ENCODE results near the gene PTPRT.
"Not testable (repeated sequence)": the region's sequence is repeated elsewhere in the genome, so short reads cannot be mapped to it uniquely, and the experiment has no call there.

PTPRT gene

GRCh38 chr20:43187476-43188233 is 2.1 kb downstream of the PTPRT start:
- peak; percentile 51 to 69 (median 59) for DNase-seq (ENCODE audit: low read depth in 2 of 3, low spot score in 1 of 3)

- DNase-seq (ENCODE audit: low read depth in 2 of 3, low spot score in 1 of 3): no peak
Measured at GRCh38 chr20:43186312-43186711, 3.4 kb downstream of the PTPRT start.

- no peak for DNase-seq (ENCODE audit: low read depth in 2 of 3, low spot score in 1 of 3)
Measured at GRCh38 chr20:43185901-43186300, 3.8 kb downstream of the PTPRT start.

- DNase-seq (ENCODE audit: low read depth in 2 of 3, low spot score in 1 of 3): no peak
Measured at GRCh38 chr20:43183536-43184070, 6.1 kb downstream of the PTPRT start.

GRCh38 chr20:43178080-43178479 is 11.6 kb downstream of the PTPRT start:
- DNase-seq (ENCODE audit: low read depth in 2 of 3, low spot score in 1 of 3): no peak

GRCh38 chr20:43176726-43177125 is 13.0 kb downstream of the PTPRT start:
- DNase-seq (ENCODE audit: low read depth in 2 of 3, low spot score in 1 of 3): no peak

- DNase-seq (ENCODE audit: low read depth in 2 of 3, low spot score in 1 of 3): no peak
Measured at GRCh38 chr20:43171930-43172329, 17.8 kb downstream of the PTPRT start.

- DNase-seq (ENCODE audit: low read depth in 2 of 3, low spot score in 1 of 3): no peak
Measured at GRCh38 chr20:43170771-43171170, 18.9 kb downstream of the PTPRT start.

GRCh38 chr20:43167615-43168014 is 22.1 kb downstream of the PTPRT start:
- DNase-seq (ENCODE audit: low read depth in 2 of 3, low spot score in 1 of 3): no peak

GRCh38 chr20:43167021-43167420 is 22.7 kb downstream of the PTPRT start:
- DNase-seq (ENCODE audit: low read depth in 2 of 3, low spot score in 1 of 3): no peak

GRCh38 chr20:43165611-43166010 is 24.1 kb downstream of the PTPRT start:
- DNase-seq (ENCODE audit: low read depth in 2 of 3, low spot score in 1 of 3): no peak

GRCh38 chr20:43164736-43165135 is 25.0 kb downstream of the PTPRT start:
- DNase-seq (ENCODE audit: low read depth in 2 of 3, low spot score in 1 of 3): not testable (repeated sequence)

- DNase-seq (ENCODE audit: low read depth in 2 of 3, low spot score in 1 of 3): no peak
Measured at GRCh38 chr20:43161716-43162115, 28.0 kb downstream of the PTPRT start.

- DNase-seq (ENCODE audit: low read depth in 2 of 3, low spot score in 1 of 3): no peak
Measured at GRCh38 chr20:43160941-43161340, 28.8 kb downstream of the PTPRT start.

- DNase-seq (ENCODE audit: low read depth in 2 of 3, low spot score in 1 of 3): no peak
Measured at GRCh38 chr20:43159994-43160393, 29.7 kb downstream of the PTPRT start.

- DNase-seq (ENCODE audit: low read depth in 2 of 3, low spot score in 1 of 3): no peak
Measured at GRCh38 chr20:43155366-43156100, 34.2 kb downstream of the PTPRT start.

GRCh38 chr20:43151901-43152300 is 37.8 kb downstream of the PTPRT start:
- no peak for DNase-seq (ENCODE audit: low read depth in 2 of 3, low spot score in 1 of 3)

- DNase-seq (ENCODE audit: low read depth in 2 of 3, low spot score in 1 of 3): no peak
Measured at GRCh38 chr20:43151256-43151655, 38.5 kb downstream of the PTPRT start.

- DNase-seq (ENCODE audit: low read depth in 2 of 3, low spot score in 1 of 3): no peak
Measured at GRCh38 chr20:43140726-43141125, 49.0 kb downstream of the PTPRT start.

GRCh38 chr20:43138061-43138770 is 51.5 kb downstream of the PTPRT start:
- no peak for DNase-seq (ENCODE audit: low read depth in 2 of 3, low spot score in 1 of 3)

GRCh38 chr20:43137160-43137559 is 52.5 kb downstream of the PTPRT start:
- DNase-seq (ENCODE audit: low read depth in 2 of 3, low spot score in 1 of 3): no peak

GRCh38 chr20:43124241-43124640 is 65.5 kb downstream of the PTPRT start:
- no peak for DNase-seq (ENCODE audit: low read depth in 2 of 3, low spot score in 1 of 3)

Measured in stimulated activated CD4-positive, alpha-beta T cell treated with anti-CD3 and anti-CD28 coated beads, Interleukin-12 subunit alpha, Interleukin-12 subunit beta, amount 100 ng/mL, for 48 hours (primary cell).